NK-92 (cell line): ENCODE results near the gene DHX9.
"Not testable (repeated sequence)": the region's sequence is repeated elsewhere in the genome, so short reads cannot be mapped to it uniquely, and the experiment has no call there.

Experiments used
- DNase-seq: peaks from one replicate; lab custom pipeline; 2025; ENCODE audit not compliant: unreplicated experiment; lab: John Stamatoyannopoulos, UW

The DHX9 gene

DNA sequence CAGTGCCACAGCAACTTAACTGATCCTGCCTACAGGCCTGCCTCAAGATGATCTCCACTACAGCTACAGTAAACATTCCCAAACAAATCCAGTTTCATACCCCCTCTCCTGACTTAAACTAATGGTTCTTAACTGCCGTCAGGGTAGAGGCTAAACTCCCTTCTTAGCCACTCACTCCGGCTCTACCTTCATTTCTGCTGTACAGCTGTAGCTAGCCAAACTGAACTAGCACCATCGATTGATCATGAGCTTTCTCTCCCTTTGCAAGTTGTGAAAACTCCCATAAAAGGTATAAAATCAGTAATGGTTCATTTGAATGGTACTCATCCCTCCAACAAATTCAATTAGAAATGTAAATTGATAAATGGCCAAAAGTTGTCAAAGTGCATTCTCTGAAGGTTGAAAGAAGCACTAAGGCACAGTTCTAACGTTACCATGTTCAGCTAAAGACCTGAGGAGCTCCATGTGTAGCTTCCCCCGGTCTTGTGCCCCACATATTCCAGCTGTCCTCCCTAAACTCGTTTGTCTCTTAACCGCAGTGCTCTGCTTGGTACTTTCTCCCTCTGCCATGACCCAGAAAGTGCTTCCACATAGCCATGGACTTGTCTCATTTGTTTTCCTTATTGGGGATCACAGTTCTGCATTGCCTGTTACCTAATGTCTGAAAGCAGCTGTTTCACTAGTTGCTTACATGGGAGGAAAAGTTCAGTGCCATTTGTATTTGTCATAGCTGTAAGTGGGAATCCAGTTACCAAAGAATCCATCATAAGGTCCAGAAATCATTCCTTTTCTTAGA is 49.8 kb downstream of the DHX9 start:
- no peak for DNase-seq

DNA sequence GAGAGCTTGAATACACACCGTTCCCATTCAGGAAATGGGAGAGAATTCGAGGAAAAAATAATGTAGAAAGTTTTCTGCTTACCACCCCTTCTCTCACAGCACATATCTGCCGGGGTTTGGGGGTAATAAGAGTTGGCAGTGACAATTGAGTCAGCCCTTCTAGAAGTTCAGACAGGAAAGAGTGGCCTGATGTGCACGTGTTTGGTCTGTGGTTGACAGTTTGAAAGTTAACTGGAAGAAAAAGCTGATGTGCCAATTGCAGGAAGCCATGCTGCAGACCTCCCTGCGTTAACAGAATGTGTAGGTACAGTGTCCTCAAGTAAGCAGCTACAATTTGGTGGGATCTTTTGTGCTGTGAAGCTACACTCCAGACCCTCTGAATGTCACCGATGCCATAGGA is 50.9 kb downstream of the DHX9 start:
- no peak for DNase-seq

DNA sequence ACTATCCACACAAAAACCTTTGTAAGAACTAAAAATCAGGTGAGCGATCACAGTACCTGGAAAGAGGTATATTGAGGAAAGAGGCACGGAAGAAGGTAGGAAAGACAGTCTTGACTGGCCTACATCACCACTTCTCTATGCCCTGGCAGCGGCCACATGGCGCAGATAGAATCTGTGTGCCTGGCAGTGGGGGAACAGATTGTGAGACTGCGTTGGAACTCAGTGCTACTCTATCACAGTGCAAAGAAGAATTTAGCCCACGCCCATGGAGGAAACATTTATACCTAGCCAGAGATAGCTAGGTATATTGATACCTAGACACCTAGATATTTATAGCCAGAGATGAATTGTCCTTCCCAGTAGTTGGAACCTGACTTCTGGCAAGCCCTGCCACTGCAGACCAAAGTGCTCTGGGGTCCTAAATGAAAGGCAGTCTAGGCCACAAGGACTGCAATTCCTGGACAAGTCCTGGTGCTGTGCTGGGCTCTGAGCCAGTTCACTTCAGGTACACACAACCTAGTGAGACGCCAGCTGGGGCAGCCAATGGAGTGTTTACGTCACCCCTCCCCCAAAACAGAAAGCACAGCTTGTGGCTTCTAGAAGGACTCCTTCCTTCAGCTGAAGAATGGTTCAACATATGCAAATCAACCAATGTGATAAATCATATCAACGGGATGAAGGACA is 51.9 kb downstream of the DHX9 start:
- DNase-seq, result no peak

DNA sequence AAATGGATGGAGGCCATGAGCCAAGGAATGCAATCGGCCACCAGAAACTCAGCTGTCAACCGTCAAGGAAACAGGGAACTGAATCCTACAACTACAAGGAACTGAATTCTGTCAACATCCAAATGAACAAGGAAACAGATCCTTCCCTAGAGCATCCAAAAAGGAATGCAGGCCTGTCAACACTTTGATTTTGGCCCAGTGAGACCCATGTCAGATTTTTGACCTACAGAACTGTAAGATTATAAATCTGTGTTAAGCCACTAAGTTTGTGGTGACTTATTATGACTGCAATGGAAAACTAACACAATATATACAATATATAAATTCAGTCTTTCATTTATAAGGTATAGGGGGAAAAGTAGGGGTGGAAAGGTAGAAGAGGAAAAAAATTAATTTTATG is 58.5 kb downstream of the DHX9 start:
- DNase-seq, result no peak

DNA sequence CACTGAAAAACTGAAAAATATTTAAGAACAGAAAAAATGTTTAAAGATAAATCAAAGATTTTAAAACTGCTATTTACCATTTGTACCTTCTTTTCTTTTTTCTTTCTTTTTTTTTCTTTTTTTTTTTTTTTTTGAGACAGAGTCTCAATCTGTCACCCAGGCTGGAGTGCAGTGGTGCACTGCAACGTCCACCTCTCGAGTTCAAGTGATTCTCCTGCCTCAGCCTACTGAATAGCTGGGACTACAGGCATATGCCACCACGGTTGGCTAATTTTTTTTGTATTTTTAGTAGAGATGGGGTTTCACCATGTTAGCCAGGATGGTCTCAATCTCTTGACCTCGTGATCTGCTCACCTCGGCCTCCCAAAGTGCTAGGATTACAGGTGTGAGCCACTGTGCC is 62.8 kb downstream of the DHX9 start:
- DNase-seq, result not testable (repeated sequence)

DNA sequence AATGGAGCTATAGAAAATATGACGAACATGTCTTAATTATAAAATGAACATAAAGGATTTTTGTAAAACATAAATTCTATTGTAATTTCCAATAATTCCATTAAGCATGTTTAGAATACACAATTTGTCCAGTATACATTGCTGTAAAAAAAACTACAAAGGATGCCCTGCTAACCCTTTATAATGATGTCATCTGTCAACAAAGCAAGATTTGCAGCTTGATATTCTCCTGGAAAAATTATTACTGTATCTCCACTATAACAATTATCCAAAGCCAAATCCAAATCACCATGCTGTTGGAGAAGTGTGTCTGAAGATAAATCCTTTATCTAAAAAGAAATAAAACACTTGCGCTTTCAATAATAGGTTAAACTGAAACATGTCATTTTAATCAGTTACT is 66.2 kb downstream of the DHX9 start:
- no peak for DNase-seq

DNA sequence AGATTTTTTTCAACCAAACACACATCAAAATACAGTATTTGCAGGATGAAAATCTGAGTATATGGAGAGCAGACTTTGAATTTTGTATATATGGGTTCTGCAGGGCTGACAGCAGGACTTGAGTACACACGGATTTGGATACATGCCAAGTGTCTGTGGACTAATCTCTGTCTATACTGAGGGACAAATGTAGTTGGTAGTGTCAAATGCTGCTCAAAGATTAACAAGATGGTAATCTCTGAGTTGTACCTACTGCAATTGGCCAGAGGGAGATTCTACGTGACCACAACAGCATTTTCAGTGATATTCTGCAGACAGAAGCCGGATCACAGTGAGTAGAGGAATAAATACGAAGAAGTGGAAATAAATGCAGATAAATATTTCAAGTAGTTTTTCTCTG is 70.4 kb downstream of the DHX9 start:
- DNase-seq, result no peak

DNA sequence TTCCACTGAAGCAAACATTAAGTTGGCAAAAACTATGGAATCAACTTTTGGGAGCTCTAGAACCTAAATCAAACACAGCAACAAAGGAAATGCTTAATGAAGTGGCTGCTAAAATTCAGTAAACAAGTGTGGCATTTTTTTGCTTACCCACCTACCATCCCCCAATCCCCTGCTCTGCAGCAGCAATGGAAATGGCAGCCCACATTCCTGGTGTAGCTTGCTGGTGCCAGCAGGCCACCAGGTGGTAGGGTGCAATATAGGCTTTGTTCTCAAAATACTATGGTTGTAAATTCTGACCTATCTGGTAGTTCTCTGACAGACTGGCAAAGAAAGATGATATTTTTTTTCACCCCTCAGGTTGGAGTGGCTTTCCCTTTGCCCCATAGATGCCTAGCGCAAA is 71.0 kb downstream of the DHX9 start:
- no peak for DNase-seq

DNA sequence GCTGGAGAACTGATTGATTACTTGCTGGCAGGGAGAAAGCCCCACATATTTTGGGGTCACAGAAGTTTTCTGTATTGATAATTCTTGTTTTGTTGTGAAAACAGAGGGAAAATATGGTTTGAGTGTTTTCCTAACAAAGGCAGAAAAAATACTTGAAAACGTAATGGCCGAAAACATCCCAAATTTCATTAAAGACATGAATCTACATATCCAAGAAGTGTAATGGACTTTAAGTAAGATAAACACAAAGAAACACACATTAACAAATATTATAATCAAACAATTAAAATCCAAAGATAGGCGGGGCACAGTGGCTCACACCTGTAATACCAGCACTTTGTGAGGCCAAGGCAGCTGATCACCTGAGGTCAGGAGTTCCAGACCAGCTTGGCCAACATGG is 74.3 kb downstream of the DHX9 start:
- no peak for DNase-seq

DNA sequence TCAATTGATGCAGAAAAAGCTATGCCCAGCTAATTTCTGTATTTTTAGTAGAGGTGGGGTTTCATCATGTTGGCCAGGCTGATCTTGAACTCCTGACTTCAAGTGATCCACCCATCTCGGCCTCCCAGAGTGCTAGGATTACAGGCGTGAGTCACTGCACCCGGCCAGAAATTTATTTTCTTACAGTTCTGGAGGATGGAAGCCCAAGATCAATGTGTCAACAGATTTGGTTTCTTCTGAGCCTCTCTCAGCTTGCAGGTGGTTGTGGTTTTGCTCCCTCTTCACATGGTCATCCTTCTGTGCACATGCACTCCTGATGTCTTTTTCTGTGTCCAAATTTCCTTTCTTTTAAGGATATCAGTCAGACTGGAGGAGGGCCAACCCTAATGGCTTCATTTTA is 78.2 kb downstream of the DHX9 start:
- no peak for DNase-seq

GRCh38 chr1:182925661-182926060 is 86.5 kb downstream of the DHX9 start:
- no peak for DNase-seq

GRCh38 chr1:182927693-182928433 is 88.7 kb downstream of the DHX9 start:
- no peak for DNase-seq

DNA sequence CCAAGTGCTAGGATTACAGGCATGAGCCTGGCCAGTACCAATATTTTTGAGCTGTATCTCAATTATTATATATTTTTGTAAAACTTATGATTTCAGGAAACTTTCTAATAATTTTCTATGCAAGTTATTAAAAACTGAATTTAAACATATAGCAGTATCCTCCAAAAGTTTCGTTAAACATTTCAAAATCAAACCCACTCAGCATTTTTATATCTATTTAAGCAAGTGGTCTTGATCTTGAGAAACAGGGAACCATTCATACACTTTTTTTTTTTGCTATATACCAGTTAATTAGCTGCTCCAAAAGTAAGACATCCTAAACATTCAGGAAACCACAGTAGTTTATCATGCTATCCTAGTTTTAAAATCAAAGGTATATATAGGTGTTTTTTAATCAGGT is 91.8 kb downstream of the DHX9 start:
- no peak for DNase-seq

- DNase-seq, result no peak
Measured at GRCh38 chr1:182935716-182936115, 96.6 kb downstream of the DHX9 start.
